HCT116 (cell line): ENCODE data around the gene NR1I3.

Source experiments
- ATF3 ChIP-seq: IDR thresholded peaks from 2 replicates; pipeline ENCODE4 v1.6.1; 2012
- CTCF ChIP-seq, 3 experiments: fragments of 200-600 bp in 1 of 3; sonication (generic) in 1 of 3; IDR thresholded peaks in 2 of 3; conservative IDR thresholded peaks in 1 of 3; 2 replicates each; pipeline ENCODE4 v1.5.1; 2012 to 2017; ENCODE audit warnings: low read depth in 2 of 3, low read length in 2 of 3, antibody characterized with exemption in 1 of 3, borderline replicate concordance in 1 of 3, control low read depth in 1 of 3, mild to moderate bottlenecking in 1 of 3, mixed read lengths in 1 of 3, mixed run types in 1 of 3, moderate library complexity in 1 of 3; ENCODE audit not compliant: insufficient read depth in 1 of 3
- FOSL1 ChIP-seq: IDR thresholded peaks from 2 replicates; pipeline ENCODE4 v1.6.1; 2012; ENCODE audit warnings: low read depth
- POLR2A ChIP-seq: IDR thresholded peaks from 2 replicates; pipeline ENCODE4 v1.7.0; 2011; ENCODE audit warnings: borderline replicate concordance; ENCODE audit not compliant: insufficient read depth, insufficient read length; ENCODE audit errors: extremely low read depth
- RAD21 ChIP-seq: IDR thresholded peaks from 2 replicates; pipeline ENCODE4 v1.6.1; 2012; ENCODE audit warnings: low read depth, mild to moderate bottlenecking
- SRF ChIP-seq: IDR thresholded peaks from 2 replicates; pipeline ENCODE4 v1.6.1; 2012; ENCODE audit warnings: low read depth
- TCF7L2 ChIP-seq: IDR thresholded peaks from 2 replicates; pipeline ENCODE4 v1.7.0; 2011; ENCODE audit warnings: borderline replicate concordance, inconsistent platforms; ENCODE audit not compliant: insufficient read depth, insufficient read length; ENCODE audit errors: extremely low read depth
- ZNF274 ChIP-seq: fragments of 200-500 bp; sonication (Bioruptor generic); IDR thresholded peaks from 2 replicates; pipeline ENCODE4 v1.6.1; 2014; ENCODE audit warnings: mild to moderate bottlenecking, low read depth, low read length, inconsistent platforms

GRCh38 chr1:161235957-161236775 is 1.8 kb downstream of the NR1I3 start:
- TF ChIP-seq SRF, result no peak
- TF ChIP-seq POLR2A, result no peak
- no peak for TF ChIP-seq CTCF (IDR thresholded peaks at IDR 0.05 in 2 of 3, conservative IDR thresholded peaks at IDR 0.05 in 1 of 3; ENCODE audit: borderline replicate concordance in 1 of 3, insufficient read depth in 1 of 3, low read depth in 2 of 3, low read length in 2 of 3)
- no peak for TF ChIP-seq ZNF274
- TF ChIP-seq RAD21, result no peak
- no peak for TF ChIP-seq FOSL1
- TF ChIP-seq ATF3, result no peak
- TF ChIP-seq TCF7L2, result no peak
